ENCODE data around the gene BOC. TPM values are rescaled to one million over a fixed set of nuclear protein-coding genes. Genes with fewer than 3 reads are reported as not detected.
"Not testable (repeated sequence)": the region's sequence is repeated elsewhere in the genome, so short reads cannot be mapped to it uniquely, and the experiment has no call there.

Gene BOC
- total RNA-seq, 2 experiments from 2014 or later, result not detected

DNA sequence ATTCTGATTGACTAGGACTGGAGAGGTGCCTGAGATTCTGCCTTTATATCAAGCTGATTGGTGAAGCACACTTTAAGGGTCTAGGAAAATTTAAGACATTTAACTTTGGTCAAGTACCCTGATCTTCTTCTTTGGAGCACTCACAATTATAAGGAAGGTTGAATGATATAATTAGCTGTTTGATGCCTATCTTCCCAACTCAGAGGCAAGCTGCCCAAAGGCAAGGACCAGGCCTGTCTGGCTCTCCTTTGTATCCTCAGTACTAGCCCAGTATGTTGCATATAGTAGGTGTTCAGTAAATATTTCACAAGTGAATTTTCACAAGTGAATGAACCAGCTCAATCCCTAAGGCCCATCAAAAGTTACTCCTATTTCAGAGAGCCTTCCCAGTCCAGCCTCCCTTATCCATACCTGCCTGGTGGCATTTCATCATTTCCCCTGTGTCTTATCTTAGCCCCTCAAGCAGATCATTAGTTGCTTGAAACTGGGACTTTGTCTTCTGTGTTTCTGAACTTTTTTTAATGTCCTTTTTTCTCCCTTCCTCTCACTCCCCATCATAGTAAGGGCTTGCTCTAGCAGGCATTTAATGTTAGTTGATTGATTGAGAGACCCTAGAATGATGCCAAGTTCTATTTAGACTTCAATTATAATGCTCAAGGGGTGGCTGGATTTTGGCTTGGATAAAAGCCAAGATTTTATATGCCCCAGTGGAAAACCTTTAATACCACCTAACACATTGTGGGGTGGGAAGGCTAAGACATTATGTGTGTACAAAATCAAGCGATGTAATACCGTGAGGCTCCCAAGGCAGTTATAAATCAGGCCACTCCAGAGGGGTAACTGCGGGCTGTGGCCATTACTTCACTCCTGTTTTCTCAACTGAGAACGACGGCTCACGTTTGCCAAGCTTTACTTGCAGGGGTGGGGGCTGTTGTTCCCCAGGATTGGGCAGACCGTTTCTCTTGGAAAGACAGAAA lies 43.2 kb upstream of the BOC start:
- Mint-ChIP-seq H3K4me3 (no peak overlapping the region), H3K36me3 (ENCODE audit: low read depth) (no peaks in the 10 kb centered on the region), H3K4me1 (ENCODE audit: low read depth) (peaks cover 6% of the 10 kb centered on the region), H3K27ac (no peak overlapping the region), H3K27me3 (no peaks in the 10 kb centered on the region), H3K9me3 (no peaks in the 10 kb centered on the region)
- intact Hi-C loops (cut with DNase I, micrococcal nuclease), result no loop called here
- Histone ChIP-seq H3K36me3 (ENCODE audit: insufficient read depth, low read length) (no peaks in the 10 kb centered on the region), H3K4me3 (ENCODE audit: low read length) (no peak overlapping the region), H3K4me1 (ENCODE audit: insufficient read depth, low read length) (no peaks in the 10 kb centered on the region), H3K27me3 (ENCODE audit: control insufficient read depth in 1 of 2, insufficient read depth in 2 of 2, low read length in 2 of 2) (no peaks in the 10 kb centered on the region), H3K9me3 (ENCODE audit: control insufficient read depth in 1 of 2, insufficient read depth in 1 of 2, low read length in 2 of 2) (no peaks in the 10 kb centered on the region), H3K27ac (ENCODE audit: low read depth in 1 of 2, low read length in 2 of 2) (no peak overlapping the region)
- ATAC-seq (ENCODE audit: poor library complexity) (no peak), DNase-seq (no peak)
- ChIA-PET CTCF (no interaction called here), POLR2A (no interaction called here)
- TF ChIP-seq, protein P1, sequence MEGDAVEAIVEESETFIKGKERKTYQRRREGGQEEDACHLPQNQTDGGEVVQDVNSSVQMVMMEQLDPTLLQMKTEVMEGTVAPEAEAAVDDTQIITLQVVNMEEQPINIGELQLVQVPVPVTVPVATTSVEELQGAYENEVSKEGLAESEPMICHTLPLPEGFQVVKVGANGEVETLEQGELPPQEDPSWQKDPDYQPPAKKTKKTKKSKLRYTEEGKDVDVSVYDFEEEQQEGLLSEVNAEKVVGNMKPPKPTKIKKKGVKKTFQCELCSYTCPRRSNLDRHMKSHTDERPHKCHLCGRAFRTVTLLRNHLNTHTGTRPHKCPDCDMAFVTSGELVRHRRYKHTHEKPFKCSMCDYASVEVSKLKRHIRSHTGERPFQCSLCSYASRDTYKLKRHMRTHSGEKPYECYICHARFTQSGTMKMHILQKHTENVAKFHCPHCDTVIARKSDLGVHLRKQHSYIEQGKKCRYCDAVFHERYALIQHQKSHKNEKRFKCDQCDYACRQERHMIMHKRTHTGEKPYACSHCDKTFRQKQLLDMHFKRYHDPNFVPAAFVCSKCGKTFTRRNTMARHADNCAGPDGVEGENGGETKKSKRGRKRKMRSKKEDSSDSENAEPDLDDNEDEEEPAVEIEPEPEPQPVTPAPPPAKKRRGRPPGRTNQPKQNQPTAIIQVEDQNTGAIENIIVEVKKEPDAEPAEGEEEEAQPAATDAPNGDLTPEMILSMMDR (IDR thresholded peaks at IDR 0.05), result no peak

DNA sequence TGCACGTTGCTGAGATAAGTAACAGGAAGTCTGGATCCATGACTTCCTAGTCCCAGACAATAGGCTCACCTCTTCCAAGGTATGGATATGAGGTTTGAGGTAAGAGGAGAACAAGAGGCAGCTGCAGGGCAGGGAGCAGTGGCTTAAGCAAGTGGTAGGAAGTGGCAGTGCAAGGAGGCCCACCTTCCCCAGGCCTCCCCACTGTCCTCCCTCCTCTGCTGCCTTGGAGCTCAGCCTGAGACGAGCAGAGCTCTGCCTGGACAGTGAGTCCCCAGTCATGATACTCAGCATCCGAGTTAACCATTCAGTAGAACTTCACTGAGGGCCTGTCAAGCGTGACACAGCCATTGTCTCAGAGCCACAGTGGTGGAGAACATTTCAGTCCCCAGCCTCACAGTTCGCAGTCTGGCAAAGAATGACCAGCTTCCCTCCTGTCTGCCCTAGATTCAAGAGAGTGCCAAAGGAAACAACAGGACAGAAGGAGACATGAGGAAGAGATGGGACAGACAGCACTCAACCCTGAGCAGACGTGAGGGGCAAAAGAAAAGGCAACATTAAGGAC lies 41.4 kb upstream of the BOC start:
- Histone ChIP-seq H3K27ac (ENCODE audit: low read depth in 1 of 2, low read length in 2 of 2) (no peak overlapping the region), H3K4me3 (ENCODE audit: low read length) (no peak overlapping the region), H3K36me3 (ENCODE audit: insufficient read depth, low read length) (no peaks in the 10 kb centered on the region), H3K4me1 (ENCODE audit: insufficient read depth, low read length) (no peaks in the 10 kb centered on the region), H3K27me3 (ENCODE audit: control insufficient read depth in 1 of 2, insufficient read depth in 2 of 2, low read length in 2 of 2) (no peaks in the 10 kb centered on the region), H3K9me3 (ENCODE audit: control insufficient read depth in 1 of 2, insufficient read depth in 1 of 2, low read length in 2 of 2) (no peaks in the 10 kb centered on the region)
- TF ChIP-seq, protein P1 (IDR thresholded peaks at IDR 0.05), result no peak
- CTCF ChIA-PET, result no interaction called here
- H3K4me3 Mint-ChIP-seq, result no peak overlapping the region
- no peak for DNase-seq
- POLR2A ChIA-PET, result no interaction called here
- intact Hi-C loops (cut with DNase I, micrococcal nuclease), result no loop called here
- peaks cover 6% of the 10 kb centered on the region for H3K4me1 Mint-ChIP-seq (ENCODE audit: low read depth)
- no peaks in the 10 kb centered on the region for H3K36me3 Mint-ChIP-seq (ENCODE audit: low read depth)
- no peaks in the 10 kb centered on the region for H3K27me3 Mint-ChIP-seq
- H3K9me3 Mint-ChIP-seq, result no peaks in the 10 kb centered on the region
- ATAC-seq (ENCODE audit: poor library complexity), result no peak
- no peak overlapping the region for H3K27ac Mint-ChIP-seq

DNA sequence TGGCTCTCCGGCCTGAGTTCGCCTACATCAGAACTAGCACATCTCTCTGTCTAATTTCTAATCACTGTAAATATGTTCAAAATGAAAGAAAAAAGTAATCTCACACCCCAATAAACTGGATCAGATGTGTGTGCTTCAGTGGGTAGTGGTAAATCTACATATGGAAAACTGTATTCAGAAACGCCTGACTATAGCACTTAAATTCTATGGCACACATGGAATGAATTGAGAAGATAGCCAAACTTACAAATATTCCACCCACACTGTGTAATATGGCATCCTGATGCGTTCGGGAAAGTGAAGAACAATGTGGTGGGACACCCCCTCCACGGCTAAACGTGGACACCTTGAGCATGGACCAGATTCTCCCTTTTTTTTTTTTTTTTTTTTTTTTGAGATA lies 40.6 kb upstream of the BOC start:
- POLR2A ChIA-PET, result no interaction called here
- H3K36me3 ChIP-seq (ENCODE audit: insufficient read depth, low read length), result no peaks in the 10 kb centered on the region
- intact Hi-C loops (cut with DNase I, micrococcal nuclease), result no loop called here
- CTCF ChIA-PET, result no interaction called here
- H3K27ac ChIP-seq (ENCODE audit: low read depth in 1 of 2, low read length in 2 of 2), result no peak overlapping the region
- H3K9me3 ChIP-seq (ENCODE audit: control insufficient read depth in 1 of 2, insufficient read depth in 1 of 2, low read length in 2 of 2), result no peaks in the 10 kb centered on the region
- no peaks in the 10 kb centered on the region for H3K36me3 Mint-ChIP-seq (ENCODE audit: low read depth)
- TF ChIP-seq, protein P1 (IDR thresholded peaks at IDR 0.05), result no peak
- DNase-seq, result no peak
- H3K4me1 ChIP-seq (ENCODE audit: insufficient read depth, low read length), result no peaks in the 10 kb centered on the region
- H3K4me3 Mint-ChIP-seq, result no peak overlapping the region
- no peaks in the 10 kb centered on the region for H3K9me3 Mint-ChIP-seq
- no peak overlapping the region for H3K4me3 ChIP-seq (ENCODE audit: low read length)
- no peaks in the 10 kb centered on the region for H3K27me3 Mint-ChIP-seq
- no peak for ATAC-seq (ENCODE audit: poor library complexity)
- peaks cover 0 to 6% of the 10 kb centered on the region in 2 experiments for H3K27me3 ChIP-seq (ENCODE audit: control insufficient read depth in 1 of 2, insufficient read depth in 2 of 2, low read length in 2 of 2)
- H3K27ac Mint-ChIP-seq, result no peak overlapping the region
- H3K4me1 Mint-ChIP-seq (ENCODE audit: low read depth), result peaks cover 6% of the 10 kb centered on the region

DNA sequence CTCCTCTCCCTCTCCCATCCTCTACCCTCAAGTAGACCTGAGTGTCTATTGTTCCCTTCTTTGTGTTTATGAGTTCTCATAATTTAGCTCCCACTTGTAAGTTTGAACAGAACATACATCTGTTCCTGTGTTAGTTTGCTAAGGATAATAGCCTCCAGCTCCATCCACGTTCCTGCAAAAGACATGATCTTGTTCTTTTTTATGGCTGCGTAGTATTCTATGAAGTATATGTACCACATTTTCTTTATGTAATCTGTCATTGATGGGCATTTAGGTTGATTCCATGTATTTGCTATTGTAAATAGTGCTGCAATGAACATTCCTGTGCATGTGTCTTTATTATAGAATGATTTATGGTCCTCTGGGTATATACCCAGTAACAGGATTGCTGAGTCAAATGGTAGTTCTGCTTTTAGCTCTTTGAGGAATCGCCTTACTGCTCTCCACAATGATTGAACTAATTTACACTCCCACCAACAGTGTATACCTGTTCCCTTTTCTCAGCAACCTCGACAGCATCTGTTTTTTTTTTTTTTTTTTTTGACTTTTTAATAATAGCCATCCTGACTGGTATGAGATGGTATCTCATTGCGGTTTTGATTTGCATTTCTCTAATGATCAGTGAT lies 39.6 kb upstream of the BOC start:
- H3K27ac ChIP-seq (ENCODE audit: low read depth in 1 of 2, low read length in 2 of 2); H3K27me3 ChIP-seq (ENCODE audit: control insufficient read depth in 1 of 2, insufficient read depth in 2 of 2, low read length in 2 of 2); H3K4me1 Mint-ChIP-seq (ENCODE audit: low read depth); H3K9me3 Mint-ChIP-seq; intact Hi-C loops (cut with DNase I, micrococcal nuclease); ATAC-seq (ENCODE audit: poor library complexity); H3K36me3 ChIP-seq (ENCODE audit: insufficient read depth, low read length); H3K4me3 Mint-ChIP-seq; DNase-seq; CTCF ChIA-PET; H3K9me3 ChIP-seq (ENCODE audit: control insufficient read depth in 1 of 2, insufficient read depth in 1 of 2, low read length in 2 of 2); POLR2A ChIA-PET; H3K27me3 Mint-ChIP-seq; H3K27ac Mint-ChIP-seq; H3K4me3 ChIP-seq (ENCODE audit: low read length); H3K36me3 Mint-ChIP-seq (ENCODE audit: low read depth); H3K4me1 ChIP-seq (ENCODE audit: insufficient read depth, low read length): not testable (repeated sequence)

Data from CD4-positive, alpha-beta T cell (primary cell).